ENCODE data around the gene SULF2. TPM values are rescaled to one million over a fixed set of nuclear protein-coding genes. Genes with fewer than 3 reads are reported as not detected.

Gene SULF2
- total RNA-seq: 111 TPM

DNA sequence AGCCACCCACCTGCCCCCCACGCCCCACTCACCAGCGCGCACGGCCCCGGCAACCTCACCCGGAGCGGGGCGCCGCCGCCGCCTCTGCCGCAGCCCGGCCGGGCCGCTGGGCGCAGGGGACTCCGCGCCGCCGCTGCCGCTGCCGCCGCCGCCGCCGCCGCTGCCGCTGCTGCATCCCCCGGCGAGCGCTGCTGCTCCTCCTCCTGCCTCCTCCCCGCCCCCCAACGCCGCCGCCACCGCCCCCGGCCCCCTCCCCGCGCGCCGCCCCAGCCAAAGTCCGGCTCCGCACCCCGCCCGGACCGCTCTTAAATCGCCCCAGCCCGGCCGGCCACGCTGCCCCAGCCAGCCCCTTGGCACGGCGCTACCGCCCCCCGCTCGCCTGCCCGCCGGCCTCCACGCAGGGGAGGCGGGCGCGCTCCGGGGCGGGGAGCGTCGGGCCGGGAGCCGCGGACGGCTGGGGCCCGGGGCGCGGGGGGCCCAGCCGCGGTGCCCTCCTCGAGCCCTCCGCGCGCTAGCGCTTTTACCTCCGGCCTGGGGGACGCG is at the start of gene SULF2:
SULF2 (minus strand) TSS at position 171 of the 543 bp plus-strand sequence. CDS start 28,118 bp downstream, outside the sequence.

Data from camera-type eye (tissue), 1 donor.